ENCODE measurements around the gene PACS2.
"Not testable (repeated sequence)": the region's sequence is repeated elsewhere in the genome, so short reads cannot be mapped to it uniquely, and the experiment has no call there.

PACS2 gene

DNA sequence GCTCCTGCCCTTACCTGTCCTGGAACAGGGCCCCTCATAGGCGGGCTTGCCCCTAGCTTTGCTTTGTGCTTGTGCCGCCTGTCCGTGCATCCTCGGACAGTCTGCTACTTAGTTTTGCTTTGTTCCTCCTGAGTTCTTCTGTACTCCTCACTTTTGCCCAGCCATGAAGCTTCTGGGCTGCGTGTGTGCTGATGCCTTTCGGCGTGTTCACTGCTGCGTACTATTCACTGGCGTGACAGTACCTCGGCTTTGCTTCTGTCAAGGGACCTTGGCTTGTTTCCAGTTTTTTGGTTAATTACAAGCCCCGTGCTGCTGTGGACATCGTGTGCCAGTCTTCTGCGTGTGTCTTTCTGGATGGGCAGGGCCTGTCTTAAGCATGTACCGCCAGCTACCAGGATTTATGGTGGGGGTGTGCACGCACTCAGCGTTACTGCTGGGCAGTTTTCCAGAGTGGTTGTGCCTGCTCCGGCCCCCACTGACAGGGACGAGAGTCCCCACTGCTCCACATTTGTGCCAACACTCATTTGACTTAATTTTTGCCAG, 2.5 kb downstream of the PACS2 start:
- DNase-seq: no peak

DNA sequence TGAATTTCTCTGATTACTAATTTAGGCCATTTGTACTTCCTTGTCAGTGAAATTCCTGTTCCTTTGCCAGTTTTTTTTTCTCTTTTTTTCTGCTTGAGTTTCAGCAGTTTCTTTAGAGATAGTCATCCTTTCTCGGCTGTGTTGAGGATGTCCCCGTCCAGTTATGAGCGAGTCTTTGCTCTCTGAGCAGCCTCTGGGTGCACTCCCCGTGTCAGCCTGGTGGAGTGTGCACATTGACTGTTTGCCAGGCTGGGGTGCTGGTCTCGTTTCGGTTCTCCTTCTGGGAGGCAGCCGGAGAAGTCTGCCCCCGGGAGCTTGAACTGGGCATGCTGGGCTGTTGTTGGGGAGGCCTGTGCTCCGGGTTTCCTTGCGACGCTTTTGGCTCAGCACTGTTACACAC, 3.0 kb downstream of the PACS2 start:
- DNase-seq: peak; percentile 27

- DNase-seq: no peak
Measured at GRCh38 chr14:105322791-105323556, 8.4 kb downstream of the PACS2 start.

- DNase-seq: no peak
Measured at GRCh38 chr14:105323663-105324062, 9.1 kb downstream of the PACS2 start.

DNA sequence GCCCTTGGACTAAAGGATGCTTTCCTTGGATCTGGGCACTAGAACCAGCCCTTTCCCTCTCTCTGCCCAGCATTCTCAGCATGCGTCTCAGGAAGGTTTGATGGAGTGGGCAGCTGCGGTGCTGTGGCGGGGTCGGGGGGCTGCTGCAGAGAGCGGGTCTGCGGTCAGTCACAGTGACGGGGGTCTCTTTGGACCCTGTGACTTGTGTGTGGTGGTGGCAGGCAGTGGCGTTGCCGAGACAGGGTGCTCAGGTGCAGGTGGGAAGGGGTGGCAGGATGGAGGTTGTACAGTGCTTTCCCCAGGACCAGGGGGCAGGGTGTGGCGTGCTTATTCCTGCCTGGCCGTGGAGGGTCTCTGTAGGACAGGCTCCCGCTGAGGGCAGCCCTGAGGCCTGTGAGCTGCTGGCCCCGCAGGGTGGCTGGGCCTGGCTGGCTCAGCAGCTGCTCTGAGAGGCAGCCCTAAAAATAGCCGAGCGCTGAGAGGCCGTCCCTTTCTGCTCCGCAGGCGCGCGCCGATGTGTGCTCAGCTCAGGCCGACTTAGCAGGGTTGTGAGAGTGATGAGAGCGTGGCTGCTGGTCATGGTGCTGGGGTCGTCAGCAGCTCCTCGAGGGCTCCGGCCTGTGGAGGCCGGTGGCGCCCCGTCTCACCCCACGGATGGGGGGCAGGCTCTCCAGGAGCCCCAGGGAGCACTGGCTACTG, 9.7 kb downstream of the PACS2 start:
- DNase-seq: no peak

- no peak for DNase-seq
Measured at GRCh38 chr14:105324871-105325270, 10.3 kb downstream of the PACS2 start.

- DNase-seq: no peak
Measured at GRCh38 chr14:105325303-105325702, 10.8 kb downstream of the PACS2 start.

DNA sequence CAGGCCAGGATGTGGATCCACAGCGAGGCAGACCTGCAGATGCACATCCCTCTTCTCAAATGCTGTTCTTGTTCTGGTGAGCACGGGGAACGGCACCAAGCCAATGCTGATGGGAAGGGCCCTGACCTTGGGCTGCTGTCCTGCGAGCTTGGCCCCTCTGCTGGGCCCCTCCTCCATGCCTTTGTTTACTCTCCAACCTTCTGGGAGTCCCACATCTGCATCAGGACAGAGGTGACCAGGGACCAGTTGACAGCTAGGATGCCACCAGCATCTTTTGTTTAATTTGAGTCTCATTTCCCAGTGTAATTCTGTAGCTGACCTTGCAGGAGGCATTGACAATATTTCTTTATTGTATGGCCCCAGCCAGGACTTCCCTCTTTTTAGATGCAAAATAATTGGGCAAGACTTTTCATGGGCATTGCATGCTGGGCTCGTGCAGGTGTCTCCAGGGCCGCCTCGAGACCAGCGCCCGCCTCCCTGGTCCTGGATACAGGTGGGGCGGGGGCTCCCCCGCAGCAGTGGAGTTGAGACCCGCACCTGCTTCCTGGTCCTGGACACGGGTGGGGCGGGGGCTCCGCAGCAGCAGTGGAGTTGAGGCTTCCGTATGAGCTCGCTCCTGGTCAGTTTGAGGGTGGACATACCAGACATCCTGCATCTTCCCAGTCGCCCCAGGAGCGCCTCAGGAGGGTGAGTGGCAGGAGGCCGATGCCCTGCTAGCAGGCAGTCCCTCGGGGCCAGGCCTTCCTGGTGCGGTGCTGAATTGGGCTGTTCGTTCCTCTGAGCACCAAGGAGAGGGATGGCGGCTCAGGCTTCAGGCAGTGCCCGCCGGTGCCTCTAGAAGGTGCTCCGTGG, 11.4 kb downstream of the PACS2 start:
- DNase-seq: no peak

- no peak for DNase-seq
Measured at GRCh38 chr14:105326568-105326867, 12.0 kb downstream of the PACS2 start.

GRCh38 chr14:105326891-105327694, 12.5 kb downstream of the PACS2 start:
- no peak for DNase-seq

GRCh38 chr14:105327695-105328045, 13.1 kb downstream of the PACS2 start:
- not testable (repeated sequence) for DNase-seq

DNA sequence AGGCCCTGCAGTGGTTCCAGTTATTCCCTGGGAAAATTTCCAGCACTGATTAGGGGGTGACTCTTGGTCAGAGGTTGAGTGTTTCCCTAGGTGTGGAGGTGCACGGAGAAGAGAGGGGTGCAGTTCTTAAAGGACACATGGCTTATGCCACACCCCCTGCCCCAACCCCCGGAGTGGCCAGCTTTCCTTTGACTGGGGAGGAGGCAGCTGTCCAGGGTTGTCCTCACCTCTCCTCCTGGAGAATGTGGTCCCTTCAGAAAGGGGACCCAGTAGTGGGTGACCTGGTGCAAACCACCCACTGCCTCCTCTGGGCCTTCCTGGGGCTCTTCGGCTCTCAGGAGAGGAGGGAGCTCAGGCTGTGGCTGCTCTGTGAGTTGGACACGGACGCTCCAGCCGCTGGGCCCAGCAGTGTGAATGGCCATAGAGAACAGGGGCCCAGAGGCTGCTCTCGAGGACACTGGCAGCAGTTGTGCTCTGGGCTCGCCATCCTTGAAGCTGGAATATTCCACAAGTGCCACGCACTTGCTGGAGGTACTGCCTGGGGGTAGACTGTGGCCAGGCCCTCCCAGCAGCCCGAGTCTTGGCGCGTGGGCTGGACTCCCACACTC, 13.6 kb downstream of the PACS2 start:
- no peak for DNase-seq

- no peak for DNase-seq
Measured at GRCh38 chr14:105328678-105329390, 14.3 kb downstream of the PACS2 start.

DNA sequence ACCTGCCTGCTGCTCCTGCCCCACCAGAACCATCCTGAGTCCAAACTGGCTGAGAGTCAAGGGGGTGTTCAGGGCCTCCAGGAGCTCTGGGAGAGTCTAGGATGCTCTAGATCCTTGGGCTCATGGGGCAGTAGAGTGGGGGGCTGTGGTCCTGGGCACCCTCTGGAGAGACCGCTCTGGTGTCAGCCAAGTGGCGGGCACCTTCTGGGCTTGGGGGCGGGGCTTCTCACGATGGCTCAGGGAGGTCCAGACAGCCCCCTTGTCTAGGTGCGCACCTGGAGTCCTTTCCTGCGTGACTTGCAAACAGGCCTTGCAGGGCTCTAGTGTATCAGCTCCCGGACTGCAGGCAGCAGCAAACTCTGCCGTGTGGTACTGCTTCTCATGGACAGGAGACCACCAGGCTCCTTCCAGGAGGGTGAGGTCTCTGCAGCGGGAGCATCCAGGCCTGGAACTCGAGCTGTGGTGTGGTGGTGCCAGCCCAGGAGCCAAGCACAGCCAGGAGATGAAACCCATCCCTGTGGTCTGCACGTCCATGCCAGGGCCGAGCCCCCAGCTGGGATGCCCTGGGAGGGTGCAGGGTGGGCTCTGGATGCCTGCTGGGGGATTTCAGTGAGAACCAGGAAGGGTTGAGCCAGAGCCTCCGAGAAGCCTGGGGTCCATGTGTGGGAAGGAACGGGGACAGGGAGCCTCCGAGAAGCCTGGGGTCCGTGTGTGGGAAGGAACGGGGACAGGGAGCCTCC, 15.0 kb downstream of the PACS2 start:
- no peak for DNase-seq

GRCh38 chr14:105330491-105330895, 15.9 kb downstream of the PACS2 start:
- DNase-seq: peak; percentile 22

- DNase-seq: no peak
Measured at GRCh38 chr14:105331575-105332349, 17.2 kb downstream of the PACS2 start.

GRCh38 chr14:105332350-105332874, 17.9 kb downstream of the PACS2 start:
- no peak for DNase-seq

GRCh38 chr14:105333020-105333490, 18.5 kb downstream of the PACS2 start:
- DNase-seq: no peak

GRCh38 chr14:105333613-105334364, 19.2 kb downstream of the PACS2 start:
- no peak for DNase-seq

Data from hematopoietic multipotent progenitor cell treated with erythropoietin and hydrocortisone succinate and interleukin-3 and kit ligand, for 6 days (in vitro differentiated cells).